AG04450 (cell line): Measurements from ENCODE around the gene SULT1A2. TPM values are rescaled to one million over a fixed set of nuclear protein-coding genes. Genes with fewer than 3 reads are reported as not detected.
A peak's percentile ranks its signal among the peaks of the same experiment; 100 is the strongest.
"Not testable (repeated sequence)": the region's sequence is repeated elsewhere in the genome, so short reads cannot be mapped to it uniquely, and the experiment has no call there.

Source experiments
- CTCF ChIA-PET: fragments of 300-600, 350-600 bp; formaldehyde crosslinking; extraction: SDS; loops from one replicate; lab custom pipeline; 2022; ENCODE audit warnings: antibody characterized with exemption, inconsistent platforms; lab: Charles Lee
- POLR2A ChIA-PET: fragments of 350-600 bp; formaldehyde crosslinking; extraction: SDS; loops from one replicate; lab custom pipeline; 2021; ENCODE audit warnings: antibody characterized with exemption, inconsistent platforms; lab: Yijun Ruan, JAX
- DNase-seq: peaks from one replicate; pipeline ENCODE4 v3.0.0-alpha.2; 2011; ENCODE audit warnings: low read depth, low spot score
- H3K27ac ChIP-seq: one replicate; pipeline ENCODE4 v1.5.1; 2012; ENCODE audit warnings: low read depth, low read length, control low read depth
- H3K27me3 ChIP-seq: one replicate; pipeline ENCODE4 v1.6.0; 2012; ENCODE audit warnings: low read length; ENCODE audit not compliant: control insufficient read depth, insufficient read depth
- H3K4me3 ChIP-seq: 2 replicates; pipeline ENCODE4 v1.5.1; 2011; ENCODE audit warnings: mild to moderate bottlenecking, low read depth, low read length, control low read depth
- H3K9me3 ChIP-seq: 2 replicates; pipeline ENCODE4 v1.5.1; 2012; ENCODE audit warnings: low read length; ENCODE audit not compliant: control insufficient read depth, insufficient read depth
- polyA plus RNA-seq: library from polyadenylated mRNA; depleted of rRNA; stranded (reverse); fragments of >200 nt; gene quantifications from 2 replicates; pipeline ENCODE4 v1.2.3, GENCODE V29; 2011
- TF ChIP-seq, protein P1 (sequence below): IDR thresholded peaks from 2 replicates; pipeline ENCODE4 v1.5.1; 2011; ENCODE audit warnings: low read depth, low read length, control low read depth, inconsistent platforms

Gene SULT1A2
- polyA plus RNA-seq, 1 experiment, result 0.12 TPM

- Histone ChIP-seq H3K4me3 (peak within 1 kb of the TSS; percentile 86), H3K27ac (peak within 1 kb of the TSS; percentile 97), H3K9me3 (no peaks in the 10 kb centered on the region; the same call in 1 of the 2 replicates), H3K27me3 (no peaks in the 10 kb centered on the region)
- TF ChIP-seq, protein P1, sequence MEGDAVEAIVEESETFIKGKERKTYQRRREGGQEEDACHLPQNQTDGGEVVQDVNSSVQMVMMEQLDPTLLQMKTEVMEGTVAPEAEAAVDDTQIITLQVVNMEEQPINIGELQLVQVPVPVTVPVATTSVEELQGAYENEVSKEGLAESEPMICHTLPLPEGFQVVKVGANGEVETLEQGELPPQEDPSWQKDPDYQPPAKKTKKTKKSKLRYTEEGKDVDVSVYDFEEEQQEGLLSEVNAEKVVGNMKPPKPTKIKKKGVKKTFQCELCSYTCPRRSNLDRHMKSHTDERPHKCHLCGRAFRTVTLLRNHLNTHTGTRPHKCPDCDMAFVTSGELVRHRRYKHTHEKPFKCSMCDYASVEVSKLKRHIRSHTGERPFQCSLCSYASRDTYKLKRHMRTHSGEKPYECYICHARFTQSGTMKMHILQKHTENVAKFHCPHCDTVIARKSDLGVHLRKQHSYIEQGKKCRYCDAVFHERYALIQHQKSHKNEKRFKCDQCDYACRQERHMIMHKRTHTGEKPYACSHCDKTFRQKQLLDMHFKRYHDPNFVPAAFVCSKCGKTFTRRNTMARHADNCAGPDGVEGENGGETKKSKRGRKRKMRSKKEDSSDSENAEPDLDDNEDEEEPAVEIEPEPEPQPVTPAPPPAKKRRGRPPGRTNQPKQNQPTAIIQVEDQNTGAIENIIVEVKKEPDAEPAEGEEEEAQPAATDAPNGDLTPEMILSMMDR, result peak; percentile 27; the same call in 1 of the 2 replicates
- POLR2A ChIA-PET, result interaction anchor here (0.6 kb wide), 1 partner anchor 309 kb away, joined by 3 read pairs; no protein-coding TSS in a partner anchor
- CTCF ChIA-PET, result interaction anchor here (0.6 to 2.2 kb wide), 5 partner anchors 11 to 1232 kb away, joined by 3 to 8 read pairs (median 4); partner anchors contain the start of gene CLN3
- peak; percentile 86 for DNase-seq
Measured at GRCh38 chr16:28553776-28554633, 42.8 kb downstream of the SULT1A2 start, which contains the start of gene SGF29. Gene SGF29, plus strand, starts transcription at chr16:28553920. Its CDS starts 27,150 bp downstream, at chr16:28581070.

GRCh38 chr16:28549301-28549899 lies 47.5 kb downstream of the SULT1A2 start:
- TF ChIP-seq, protein P1, result peak; percentile 62
- H3K9me3 ChIP-seq, result no peaks in the 10 kb centered on the region; the same call in 1 of the 2 replicates
- H3K27me3 ChIP-seq, result peaks cover 6% of the 10 kb centered on the region
- CTCF ChIA-PET, result interaction anchor here (0.7 kb wide), 1 partner anchor 396 kb away, joined by 3 read pairs; no protein-coding TSS in a partner anchor
- POLR2A ChIA-PET, result no interaction called here
- no peak for DNase-seq
- no peak overlapping the region for H3K4me3 ChIP-seq
- H3K27ac ChIP-seq, result no peak overlapping the region

DNA sequence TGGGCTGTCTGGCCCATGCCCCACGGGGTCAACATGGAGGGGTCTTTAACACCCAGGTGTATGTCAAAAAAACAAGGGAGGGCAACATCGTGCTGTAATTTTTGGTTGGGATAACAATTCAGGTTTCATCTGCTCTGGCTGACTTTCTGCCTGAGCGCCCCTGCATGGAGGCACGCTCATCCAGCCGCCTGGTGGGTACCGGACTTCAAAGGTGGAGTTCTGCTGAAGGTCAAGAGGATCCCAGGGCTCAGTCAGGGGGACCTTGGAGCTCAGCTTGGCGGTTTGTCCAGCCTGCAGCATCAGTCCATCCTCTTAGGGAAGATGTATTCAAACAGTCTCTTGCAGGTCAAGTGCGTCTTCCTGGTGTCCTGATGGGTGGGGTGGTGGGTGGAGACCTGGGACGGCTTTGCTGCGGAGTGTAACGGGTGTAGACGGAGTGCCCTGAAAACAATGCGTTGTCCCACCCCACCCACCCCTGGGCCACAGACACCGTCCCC lies 48.5 kb downstream of the SULT1A2 start:
- DNase-seq, result no peak
- CTCF ChIA-PET, result no interaction called here
- TF ChIP-seq, protein P1, result no peak
- Histone ChIP-seq H3K4me3 (no peak overlapping the region), H3K27me3 (peaks cover 6% of the 10 kb centered on the region), H3K27ac (no peak overlapping the region), H3K9me3 (no peaks in the 10 kb centered on the region)
- POLR2A ChIA-PET, result interaction anchor here (1.4 kb wide), 1 partner anchor 9 kb away, joined by 3 read pairs; the partner anchor contains the start of gene NUPR1

DNA sequence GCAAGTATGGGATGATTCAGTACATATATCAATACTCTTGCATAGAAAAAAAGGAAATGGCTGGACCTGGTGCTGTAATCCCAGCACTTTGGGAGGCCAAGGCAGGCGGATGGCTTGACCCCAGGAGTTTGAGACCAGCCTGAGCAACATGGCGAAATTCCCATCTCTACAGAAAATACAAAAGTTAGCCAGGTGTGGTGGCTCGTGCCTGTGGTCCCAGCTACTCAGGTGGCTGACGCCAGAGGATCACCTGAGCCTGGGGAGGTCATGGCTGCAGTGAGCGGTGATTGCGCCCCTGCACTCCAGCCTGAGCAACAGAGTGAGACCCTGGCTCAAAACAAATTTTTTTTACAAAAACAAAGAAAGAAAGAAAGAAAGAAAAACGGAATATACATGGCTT lies 50.2 kb downstream of the SULT1A2 start:
- ChIA-PET CTCF (no interaction called here), POLR2A (no interaction called here)
- DNase-seq, result no peak
- TF ChIP-seq, protein P1, result no peak
- Histone ChIP-seq H3K27ac (no peak overlapping the region), H3K4me3 (no peak overlapping the region), H3K27me3 (peaks cover 6% of the 10 kb centered on the region), H3K9me3 (no peaks in the 10 kb centered on the region)

DNA sequence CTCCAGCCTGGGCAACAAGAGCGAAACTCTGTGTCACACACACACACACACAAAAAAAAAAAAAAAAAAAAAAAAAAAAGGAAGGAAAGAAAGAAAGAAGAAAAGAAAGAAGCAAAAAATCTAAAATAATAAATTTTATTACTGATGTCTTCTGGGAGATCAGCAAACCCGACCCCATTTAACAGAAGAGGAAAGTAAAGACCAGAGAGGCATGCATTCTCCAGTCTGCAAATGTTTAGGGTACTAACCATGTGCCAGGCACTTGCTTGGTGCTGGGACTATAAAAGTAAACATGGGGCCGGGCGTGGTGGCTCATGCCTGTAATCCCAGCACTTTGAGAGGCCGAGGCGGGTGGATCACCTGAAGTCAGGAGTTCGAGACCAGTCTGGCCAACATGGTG lies 50.9 kb downstream of the SULT1A2 start:
- CTCF ChIA-PET, H3K27ac ChIP-seq, H3K27me3 ChIP-seq, H3K9me3 ChIP-seq, H3K4me3 ChIP-seq, DNase-seq: not testable (repeated sequence)
- POLR2A ChIA-PET, result interaction anchor here (0.6 kb wide), 1 partner anchor 36 kb away, joined by 4 read pairs; no protein-coding TSS in a partner anchor
